Uterus (tissue), 4 donors: ENCODE measurements around the gene CD9. TPM values are rescaled to one million over a fixed set of nuclear protein-coding genes. Genes with fewer than 3 reads are reported as not detected.

ENCODE experiments used
- DNase-seq, 2 donors: peaks; one replicate each; pipeline ENCODE4 v3.0.0-alpha.2; 2019 to 2020
- H3K27ac ChIP-seq, 2 donors: fragments of 200-600 bp; sonication (generic); 1 replicate in 1 of 2; 2 replicates in 1 of 2; pipeline ENCODE4 v1.5.1; 2016 to 2018
- H3K27me3 ChIP-seq, 2 donors: fragments of 200-600 bp; sonication (generic); one replicate each; pipeline ENCODE4 v1.5.1; 2018 to 2019; ENCODE audit warnings: control low read depth in 1 of 2
- H3K36me3 ChIP-seq, 2 donors: fragments of 200-600 bp; sonication (generic); one replicate each; pipeline ENCODE4 v1.5.1; 2019; ENCODE audit warnings: control low read depth in 1 of 2
- H3K4me1 ChIP-seq, 2 donors: fragments of 200-600 bp; sonication (generic); one replicate each; pipeline ENCODE4 v1.5.1; 2018 to 2019; ENCODE audit warnings: control low read depth in 1 of 2
- H3K4me3 ChIP-seq, 2 donors: fragments of 200-600 bp; sonication (generic); 1 replicate in 1 of 2; 2 replicates in 1 of 2; pipeline ENCODE4 v1.5.1; 2018 to 2019; ENCODE audit warnings: mild to moderate bottlenecking in 1 of 2
- H3K9me3 ChIP-seq, 2 donors: fragments of 200-600 bp; sonication (generic); one replicate each; pipeline ENCODE4 v1.5.1; 2019; ENCODE audit warnings: control low read depth in 1 of 2
- CTCF ChIP-seq, 4 experiments: fragments of 200-600 bp in 2 of 4; fragments of 450-650 bp in 2 of 4; sonication (generic) in 2 of 4; IDR thresholded peaks; one replicate each; pipeline ENCODE4 v1.5.1; 2016 to 2019; ENCODE audit warnings: antibody characterized with exemption in 4 of 4, mild to moderate bottlenecking in 2 of 4, moderate library complexity in 1 of 4
- POLR2A ChIP-seq, 2 donors: fragments of 450-650 bp; IDR thresholded peaks; one replicate each; pipeline ENCODE4 v1.6.1; 2016; ENCODE audit warnings: antibody characterized with exemption in 2 of 2, mild to moderate bottlenecking in 1 of 2, moderate library complexity in 1 of 2
- intact Hi-C: fragments of 100-400 bp; cut with DNase I; formaldehyde crosslinking; loops from one replicate; pipeline ENCODE4 v1.15.1; 2023; ENCODE audit warnings: low total_unique reads
- total RNA-seq, 4 donors: library from RNA; depleted of rRNA in 3 of 4; stranded (reverse); fragments of >200 nt in 3 of 4; gene quantifications; one replicate each; pipeline versions ENCODE4 v1.1.0 to v1.2.4, GENCODE V29; 2014 to 2023
- donor health status: DM: yes; HTN: yes; CAD: no.

CD9 gene
- total RNA-seq, 4 donors from 2014 or later, result 161 to 275 (median 207) TPM

GRCh38 chr12:6193853-6194815, 6.1 kb upstream of the CD9 start:
- no peaks in the 10 kb centered on the region for H3K9me3 ChIP-seq
- intact Hi-C loops, result no loop called here
- no peaks in the 10 kb centered on the region for H3K36me3 ChIP-seq
- TF ChIP-seq POLR2A (IDR thresholded peaks at IDR 0.05), result no peak
- no peak for TF ChIP-seq CTCF (IDR thresholded peaks at IDR 0.05)
- no peak overlapping the region for H3K27ac ChIP-seq
- H3K4me1 ChIP-seq, result no peaks in the 10 kb centered on the region
- no peak overlapping the region for H3K4me3 ChIP-seq
- H3K27me3 ChIP-seq, result no peaks in the 10 kb centered on the region
- DNase-seq, result no peak

- peak; percentile 91 to 94 for DNase-seq
- H3K4me1 ChIP-seq, result no peaks in the 10 kb centered on the region
- peak overlapping the region; percentile 76 to 82 for H3K27ac ChIP-seq
- no peaks in the 10 kb centered on the region for H3K27me3 ChIP-seq
- no peak overlapping the region for H3K4me3 ChIP-seq
- H3K36me3 ChIP-seq, result no peaks in the 10 kb centered on the region
- no peaks in the 10 kb centered on the region for H3K9me3 ChIP-seq
- intact Hi-C loops, result no loop called here
- no peak for TF ChIP-seq POLR2A (IDR thresholded peaks at IDR 0.05)
- peak; percentile 95 to 98 (median 96) for TF ChIP-seq CTCF (IDR thresholded peaks at IDR 0.05)
Measured at GRCh38 chr12:6195665-6196535, 4.3 kb upstream of the CD9 start.

GRCh38 chr12:6198051-6198450, 2.1 kb upstream of the CD9 start:
- peaks cover 0 to 7% of the 10 kb centered on the region in 2 donors for H3K4me1 ChIP-seq
- peak in 1 of 2 donors; percentile 50 for DNase-seq
- H3K9me3 ChIP-seq, result no peaks in the 10 kb centered on the region
- intact Hi-C loops, result loop anchor here (2.0 kb wide), 1 partner anchor 81 kb away; no protein-coding TSS in a partner anchor
- H3K36me3 ChIP-seq, result no peaks in the 10 kb centered on the region
- H3K27me3 ChIP-seq, result no peaks in the 10 kb centered on the region
- no peak for TF ChIP-seq CTCF (IDR thresholded peaks at IDR 0.05)
- TF ChIP-seq POLR2A (IDR thresholded peaks at IDR 0.05), result no peak
- peak overlapping the region; percentile 95 to 97 for H3K27ac ChIP-seq
- H3K4me3 ChIP-seq, result no peak overlapping the region

DNA sequence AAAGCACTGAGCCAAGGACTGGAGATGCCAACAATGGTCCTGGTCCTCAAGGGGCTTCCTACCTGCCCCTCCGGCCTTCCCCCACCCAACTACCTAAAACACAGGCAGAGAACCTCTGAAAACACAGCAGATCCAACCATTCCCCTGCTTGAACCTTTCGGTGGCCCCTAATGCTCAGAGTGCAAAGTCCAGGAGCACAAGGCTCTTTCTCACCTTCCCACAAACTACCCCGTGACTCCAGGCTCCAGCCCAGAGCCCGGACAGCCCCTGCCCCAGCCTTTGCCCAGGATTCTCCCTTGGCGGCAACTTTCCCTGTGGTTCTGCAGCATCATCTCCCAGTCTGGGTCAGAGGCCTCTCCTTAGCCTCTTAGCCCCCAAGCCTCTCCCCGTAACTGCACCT, 1.6 kb upstream of the CD9 start:
- H3K27me3 ChIP-seq, result no peaks in the 10 kb centered on the region
- H3K9me3 ChIP-seq, result no peaks in the 10 kb centered on the region
- H3K36me3 ChIP-seq, result no peaks in the 10 kb centered on the region
- no peak overlapping the region for H3K4me3 ChIP-seq
- TF ChIP-seq CTCF (IDR thresholded peaks at IDR 0.05) (no peak), POLR2A (IDR thresholded peaks at IDR 0.05) (no peak)
- DNase-seq, result no peak
- intact Hi-C loops, result loop anchor here (2.0 kb wide), 1 partner anchor 80 kb away; no protein-coding TSS in a partner anchor
- H3K27ac ChIP-seq, result peak overlapping the region; percentile 95 to 97
- H3K4me1 ChIP-seq, result peaks cover 0 to 12% of the 10 kb centered on the region in 2 donors
